COLO829 (cell line): ENCODE measurements around the gene B4GALT4.
"Not testable (repeated sequence)": the region's sequence is repeated elsewhere in the genome, so short reads cannot be mapped to it uniquely, and the experiment has no call there.

Experiments used
- DNase-seq: peaks from one replicate; pipeline ENCODE4 v3.0.0; 2012; ENCODE audit warnings: low spot score

Gene B4GALT4, protein sequence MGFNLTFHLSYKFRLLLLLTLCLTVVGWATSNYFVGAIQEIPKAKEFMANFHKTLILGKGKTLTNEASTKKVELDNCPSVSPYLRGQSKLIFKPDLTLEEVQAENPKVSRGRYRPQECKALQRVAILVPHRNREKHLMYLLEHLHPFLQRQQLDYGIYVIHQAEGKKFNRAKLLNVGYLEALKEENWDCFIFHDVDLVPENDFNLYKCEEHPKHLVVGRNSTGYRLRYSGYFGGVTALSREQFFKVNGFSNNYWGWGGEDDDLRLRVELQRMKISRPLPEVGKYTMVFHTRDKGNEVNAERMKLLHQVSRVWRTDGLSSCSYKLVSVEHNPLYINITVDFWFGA

DNA sequence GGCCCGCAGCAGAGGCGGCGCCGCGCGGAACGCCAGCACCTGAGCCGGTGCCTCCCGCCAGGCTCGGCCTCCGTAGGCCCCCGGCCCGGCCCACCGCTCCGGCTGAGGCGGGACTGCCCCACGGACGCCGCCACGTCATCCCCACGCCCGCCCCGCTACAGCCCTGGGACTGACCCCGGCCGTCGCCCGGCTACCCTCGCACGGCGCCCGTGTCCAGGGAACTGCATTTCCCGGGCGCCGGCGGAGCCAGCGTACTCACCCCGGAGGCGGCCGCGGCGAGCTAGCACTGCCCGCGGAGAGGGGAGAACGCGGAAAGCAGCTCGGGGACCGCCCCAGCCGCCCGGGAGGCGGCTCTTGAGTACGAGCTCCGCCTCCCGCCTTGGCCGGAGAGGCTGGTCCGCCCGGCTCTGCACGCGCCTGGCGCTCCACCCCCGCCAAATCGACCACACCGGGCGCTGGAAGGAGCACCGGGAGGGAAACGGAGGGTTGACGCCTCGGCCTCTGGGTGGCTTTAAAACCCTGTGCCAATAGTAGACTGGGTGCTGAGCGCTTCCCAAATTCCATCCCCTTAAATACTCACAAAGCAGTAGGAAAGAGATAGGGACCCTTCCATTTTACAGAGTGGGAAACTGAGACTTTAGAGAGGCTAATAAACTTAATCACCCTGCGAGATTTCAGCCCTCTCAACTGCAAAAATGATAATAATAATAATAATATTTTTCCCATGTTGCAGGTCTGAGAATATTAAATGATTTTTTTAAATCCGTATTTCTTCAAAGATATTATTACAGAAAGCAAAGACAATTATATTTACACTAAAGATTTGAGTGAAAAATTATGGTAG, at the start of gene B4GALT4:
B4GALT4 (minus strand) TSS at position 288 of the 844 bp plus-strand sequence. CDS start 10,779 bp downstream, outside the sequence.
- peak; percentile 68 for DNase-seq

DNA sequence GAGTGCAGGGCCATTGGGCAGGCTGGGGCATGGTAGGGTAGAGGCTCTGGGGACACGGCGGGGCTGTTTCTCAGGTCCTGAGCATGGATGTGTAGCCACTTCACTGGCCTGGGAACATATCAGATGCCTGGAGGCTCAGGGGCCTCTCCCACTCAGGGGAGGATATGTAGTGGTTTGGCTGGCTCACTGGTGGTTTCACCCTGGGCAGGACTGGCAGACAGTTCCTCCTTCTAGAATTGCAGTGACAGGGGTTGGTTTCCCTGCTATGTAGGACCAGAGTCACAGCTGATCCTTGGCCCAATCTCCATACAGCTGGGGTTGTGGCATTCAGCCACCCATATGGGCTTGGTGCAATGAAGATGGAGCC, 48.7 kb upstream of the B4GALT4 start:
- DNase-seq = no peak

DNA sequence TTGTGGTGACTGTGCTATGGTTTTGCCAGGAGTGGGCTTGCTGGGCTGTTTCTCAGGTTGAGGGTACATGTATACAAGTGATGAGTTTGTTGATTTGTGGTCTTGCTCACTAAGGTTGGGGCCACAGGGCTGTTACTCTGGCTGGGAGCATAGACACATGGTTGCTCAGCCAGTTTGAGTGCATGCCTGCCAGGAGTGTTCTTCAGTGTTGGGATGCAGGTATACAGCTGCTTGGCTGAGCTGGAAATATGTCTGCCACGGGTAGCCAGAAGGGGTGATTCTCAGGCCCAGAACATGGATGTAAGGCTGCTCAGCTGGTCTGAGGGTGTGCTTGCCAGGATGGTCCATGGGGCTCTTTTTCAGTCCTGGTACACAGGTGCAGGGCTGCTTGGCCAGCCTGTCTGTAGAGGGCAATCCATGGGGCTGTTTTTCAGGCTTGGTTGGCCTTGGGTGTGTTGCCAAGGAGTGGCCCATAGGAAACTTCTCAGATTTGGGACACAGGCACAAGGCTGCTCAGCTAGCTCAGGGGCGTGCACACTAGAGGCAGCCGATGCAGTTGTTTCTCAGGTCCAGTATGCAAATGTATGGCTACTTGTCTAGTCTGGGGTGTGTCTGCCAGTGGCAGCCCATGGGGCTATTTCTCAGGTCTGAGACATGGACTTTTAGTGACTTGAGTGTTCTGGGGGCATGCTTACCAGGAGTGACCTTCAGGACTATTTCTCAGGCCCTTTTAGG, 48.2 kb upstream of the B4GALT4 start:
- DNase-seq = no peak

DNA sequence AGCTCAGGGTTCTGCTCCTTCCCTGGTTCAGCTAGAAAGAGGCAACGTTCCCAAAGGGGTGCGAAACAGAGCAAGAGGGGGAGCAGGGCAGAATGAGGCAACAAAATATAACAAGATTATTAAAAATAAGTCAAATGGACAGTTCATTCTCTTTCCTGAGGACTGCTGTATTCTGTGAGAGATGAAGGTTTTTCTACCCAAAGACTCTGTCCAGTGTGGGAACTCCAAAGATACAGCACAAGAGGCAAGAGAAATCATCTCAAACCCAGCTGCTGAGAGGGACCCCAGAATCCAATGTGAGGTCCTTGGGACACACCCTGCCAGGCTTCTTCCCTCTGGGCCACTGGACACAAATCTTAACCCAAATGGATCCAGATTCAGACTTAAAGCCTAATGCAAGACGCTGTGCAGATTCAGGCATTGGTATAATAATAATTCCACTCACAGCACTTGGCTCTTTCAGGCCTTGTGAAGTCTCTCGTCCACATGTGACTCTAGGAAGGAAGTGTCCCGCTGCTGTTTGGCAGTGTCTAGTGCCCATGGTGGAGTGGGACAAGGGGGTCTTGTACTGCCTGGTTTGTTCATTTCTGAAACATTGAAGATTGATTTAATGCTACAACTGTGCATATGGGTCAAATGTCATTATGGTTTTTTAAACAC, 39.0 kb upstream of the B4GALT4 start:
- DNase-seq = no peak

DNA sequence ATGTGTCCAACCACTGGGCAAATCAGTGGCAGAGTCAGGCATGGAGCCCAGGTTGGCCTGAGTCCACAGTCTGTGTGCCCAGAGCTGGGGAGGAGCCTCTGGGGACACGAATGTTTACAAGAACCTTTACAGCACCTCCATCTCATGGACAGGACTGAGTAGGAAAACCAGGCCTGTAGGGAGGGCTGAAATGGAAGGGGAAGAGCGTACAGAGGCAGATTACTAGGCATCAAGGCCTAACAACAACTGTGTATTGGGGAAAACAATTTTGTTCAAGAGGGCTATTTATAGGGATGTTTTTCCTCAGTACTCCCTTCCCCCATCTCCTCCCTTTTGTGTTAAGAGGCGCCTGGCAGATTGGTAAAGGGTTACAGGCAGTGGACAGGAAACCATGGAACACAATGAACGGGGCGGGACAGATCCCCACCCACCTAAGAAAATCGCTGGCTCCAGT, 38.5 kb upstream of the B4GALT4 start:
- no peak for DNase-seq

DNA sequence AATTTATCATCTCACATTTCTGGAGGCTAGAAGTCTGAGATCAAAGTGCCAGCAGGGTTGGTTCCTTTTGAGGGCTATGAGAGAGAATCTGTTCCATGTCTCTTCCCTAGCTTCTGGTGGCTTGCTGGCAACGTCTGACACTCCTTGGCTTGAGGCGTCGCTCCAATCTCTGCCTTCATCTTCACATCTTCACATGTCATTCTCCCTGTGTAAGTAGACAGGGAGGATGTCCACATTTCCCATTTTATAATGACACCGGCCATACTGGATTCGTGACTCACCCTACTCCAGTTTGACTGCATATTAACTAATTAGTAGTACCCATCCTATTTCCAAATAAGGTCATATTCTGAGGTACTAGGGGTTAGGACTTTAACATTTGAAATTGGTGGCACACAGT, 36.0 kb upstream of the B4GALT4 start:
- no peak for DNase-seq

DNA sequence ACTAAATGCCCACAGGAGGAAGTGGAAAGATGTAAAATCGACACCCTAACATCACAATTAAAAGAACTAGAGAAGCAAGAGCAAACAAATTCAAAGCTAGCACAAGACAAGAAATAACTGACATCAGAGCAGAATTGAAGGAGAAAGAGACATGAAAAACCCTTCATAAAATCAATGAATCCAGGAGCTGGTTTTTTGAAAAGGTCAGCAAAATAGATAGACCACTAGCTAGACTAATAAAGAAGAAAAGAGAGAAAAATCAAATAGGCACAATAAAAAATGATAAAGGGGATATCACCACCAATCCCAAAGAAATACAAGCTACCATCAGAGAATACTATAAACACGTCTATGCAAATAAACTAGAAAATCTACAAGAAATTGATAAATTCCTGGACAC, 29.5 kb upstream of the B4GALT4 start:
- not testable (repeated sequence) for DNase-seq

DNA sequence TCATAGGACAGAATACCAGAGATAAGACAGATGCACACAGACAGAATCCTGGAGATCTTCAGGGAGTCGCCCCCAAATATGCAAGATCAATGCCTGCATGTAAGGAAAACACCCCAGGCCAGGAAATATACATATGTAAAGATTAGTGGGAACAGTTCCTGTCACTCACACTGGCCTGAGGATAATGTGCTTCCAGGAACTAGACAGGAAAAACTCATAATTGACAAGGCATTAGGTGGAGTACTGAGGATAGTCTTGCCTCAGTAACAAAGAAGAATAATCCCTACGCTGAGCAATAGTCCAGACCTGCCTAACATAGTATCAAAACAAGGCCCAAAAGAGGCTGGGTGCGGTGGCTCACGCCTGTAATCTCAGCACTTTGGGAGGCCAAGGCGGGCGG, 20.4 kb upstream of the B4GALT4 start:
- no peak for DNase-seq

DNA sequence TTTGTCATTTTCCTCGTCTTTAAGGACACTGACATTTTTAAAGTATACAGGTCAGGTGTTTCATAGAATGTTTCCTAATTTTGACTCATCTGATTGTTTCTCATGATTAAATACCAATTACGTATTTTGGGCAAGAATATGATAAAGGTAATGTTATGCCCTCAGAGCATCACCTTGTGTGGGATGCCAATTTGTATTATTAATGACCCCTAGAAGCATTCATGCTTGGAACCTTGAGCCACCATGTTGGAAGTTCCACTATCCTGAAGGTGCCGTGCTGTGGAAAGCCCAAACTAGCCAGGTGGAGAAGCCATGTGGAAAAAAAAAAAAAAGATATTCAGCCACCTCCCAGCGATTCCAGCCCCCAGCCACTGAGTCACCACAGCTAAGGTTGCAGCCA, 19.1 kb upstream of the B4GALT4 start:
- no peak for DNase-seq

DNA sequence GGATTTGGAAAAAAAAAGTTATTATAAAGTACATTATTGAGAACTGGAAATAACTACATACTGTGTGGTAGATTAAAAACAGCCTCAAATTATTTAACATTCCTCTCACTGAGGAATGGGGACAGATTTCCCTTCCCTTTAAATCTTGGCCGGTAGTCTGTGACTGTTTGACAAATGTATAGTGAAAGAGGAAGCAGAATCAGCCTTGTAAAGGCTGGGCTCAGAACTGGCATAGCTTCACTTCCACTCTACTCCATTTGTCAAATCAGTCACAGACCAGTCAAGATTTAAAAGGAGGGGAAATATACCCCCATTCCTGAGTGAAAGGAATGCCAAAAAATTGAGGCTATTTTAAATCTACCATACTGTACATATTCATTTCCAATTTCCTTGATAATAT, 18.2 kb upstream of the B4GALT4 start:
- DNase-seq = no peak

DNA sequence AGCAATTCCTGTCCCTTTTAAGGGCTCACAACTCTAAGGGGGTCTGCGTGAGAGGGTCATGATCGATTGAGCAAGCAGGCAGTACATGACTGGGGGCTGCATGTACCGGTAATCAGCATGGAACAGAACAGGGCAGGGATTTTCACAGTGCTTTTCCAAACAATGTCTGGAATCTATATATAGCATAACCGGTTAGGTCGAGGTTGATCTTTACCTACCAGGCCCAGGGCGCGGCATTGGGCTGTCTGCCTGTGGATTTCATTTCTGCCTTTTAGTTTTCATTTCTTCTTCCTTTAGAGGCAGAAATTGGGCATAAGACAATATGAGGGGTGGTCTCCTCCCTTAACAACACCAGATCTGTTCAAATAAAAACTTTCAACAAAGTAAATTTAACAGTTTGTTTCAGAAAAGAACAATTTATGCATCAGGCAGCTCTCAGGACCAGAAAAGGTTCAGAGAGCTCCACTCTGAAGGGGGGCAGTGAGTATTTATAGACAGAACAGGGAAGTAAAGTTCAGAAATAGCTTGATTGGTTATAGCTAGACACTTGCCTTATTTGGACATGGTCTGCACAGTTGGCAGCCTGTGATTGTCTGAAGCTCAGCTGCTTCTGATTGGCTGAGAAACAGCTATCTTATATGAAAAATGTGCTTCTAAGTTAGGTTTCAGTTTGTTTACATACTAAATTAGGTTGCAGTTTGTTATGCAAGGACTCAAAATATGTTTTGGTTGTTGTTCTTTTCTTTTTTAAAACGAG, 17.2 kb upstream of the B4GALT4 start:
- no peak for DNase-seq

DNA sequence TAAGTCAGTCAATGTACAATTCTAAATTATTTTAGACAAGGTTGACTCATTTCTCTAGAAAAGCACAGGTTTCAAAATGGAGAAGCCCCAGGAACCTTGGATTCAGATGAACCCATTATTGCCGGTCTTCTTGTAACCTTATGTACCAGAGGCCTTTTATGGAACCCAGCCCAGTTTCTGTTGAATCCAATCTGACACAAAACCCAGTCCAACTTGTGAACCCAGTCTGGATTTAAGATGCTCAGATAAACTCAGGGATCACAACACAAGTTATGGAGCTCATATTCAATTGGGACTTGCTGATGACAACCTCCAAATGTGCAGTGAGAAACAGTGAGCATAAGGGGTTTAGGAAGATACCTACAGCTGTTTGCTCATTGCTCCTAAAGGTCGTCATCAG, 16.4 kb upstream of the B4GALT4 start:
- DNase-seq = no peak

DNA sequence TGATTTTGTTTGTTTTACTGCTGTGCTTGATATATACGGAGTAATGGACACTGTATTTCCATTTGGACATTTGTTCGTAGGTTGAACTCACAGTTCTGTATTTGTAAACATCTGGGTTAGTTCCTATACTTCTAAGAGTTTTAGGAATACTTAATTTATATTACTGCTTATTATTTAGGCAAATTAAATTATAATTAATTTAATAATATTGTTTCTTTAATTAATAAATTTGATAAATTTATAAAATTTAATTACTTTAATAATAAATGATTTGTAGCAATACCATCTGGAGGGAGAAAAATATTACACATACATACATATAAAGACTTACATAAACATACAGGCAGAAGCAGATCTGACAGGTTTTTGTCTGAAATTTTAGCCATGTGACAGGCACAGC, 14.5 kb upstream of the B4GALT4 start:
- no peak for DNase-seq

DNA sequence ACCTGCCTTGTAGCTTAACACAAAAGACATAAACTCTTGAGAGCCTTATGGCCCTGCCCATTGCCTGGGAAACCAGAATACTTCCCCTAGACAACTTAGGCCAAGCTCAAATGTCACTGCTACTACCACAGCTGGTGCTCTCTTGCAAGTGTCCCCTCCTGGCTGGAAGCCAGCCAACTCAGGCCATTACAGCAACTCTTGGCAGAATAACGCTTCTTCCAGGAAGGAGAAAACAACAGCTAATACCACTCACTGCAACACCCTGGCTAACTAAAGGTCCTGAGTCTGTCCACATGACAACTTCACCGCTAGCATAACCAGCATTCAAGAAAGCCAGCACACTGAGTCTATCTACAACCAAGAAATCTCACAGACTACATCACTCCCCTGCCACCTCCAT, 5.1 kb upstream of the B4GALT4 start:
- no peak for DNase-seq

DNA sequence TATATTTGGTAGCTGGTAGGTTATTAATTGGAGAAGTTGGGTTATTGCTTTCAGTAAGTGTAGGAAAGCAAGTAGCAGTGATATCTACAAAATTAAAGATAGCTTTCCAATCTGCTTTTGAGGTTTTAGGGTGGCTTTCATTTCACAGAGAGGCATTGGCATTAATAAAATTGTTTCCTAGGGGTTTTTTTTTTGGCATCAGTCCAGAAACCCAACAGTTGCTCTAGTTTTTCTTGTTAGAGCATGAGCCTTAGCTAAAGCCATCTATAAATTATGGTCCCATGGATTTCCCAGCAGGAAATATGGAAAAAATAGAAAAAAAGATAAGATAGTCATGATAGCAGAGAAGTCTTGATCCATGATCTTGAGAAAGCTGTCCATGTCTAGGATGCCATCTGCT, 3.0 kb upstream of the B4GALT4 start:
- DNase-seq = no peak

DNA sequence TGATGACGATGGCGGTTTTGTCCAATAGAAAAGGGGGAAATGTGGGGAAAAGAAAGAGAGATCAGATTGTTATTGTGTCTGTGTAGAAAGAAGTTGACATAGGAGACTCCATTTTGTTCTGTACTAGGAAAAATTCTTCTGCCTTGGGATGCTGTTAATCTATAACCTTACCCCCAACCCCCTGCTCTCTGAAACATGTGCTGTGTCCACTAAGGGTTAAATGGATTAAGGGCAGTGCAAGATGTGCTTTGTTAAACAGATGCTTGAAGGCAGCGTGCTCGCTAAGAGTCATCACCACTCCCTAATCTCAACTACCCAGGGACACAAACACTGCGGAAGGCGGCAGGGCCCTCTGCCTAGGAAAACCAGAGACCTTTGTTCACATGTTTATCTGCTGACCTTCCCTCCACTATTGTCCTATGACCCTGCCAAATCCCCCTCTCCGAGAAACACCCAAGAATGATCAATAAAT, 2.4 kb upstream of the B4GALT4 start:
- DNase-seq = not testable (repeated sequence)

DNA sequence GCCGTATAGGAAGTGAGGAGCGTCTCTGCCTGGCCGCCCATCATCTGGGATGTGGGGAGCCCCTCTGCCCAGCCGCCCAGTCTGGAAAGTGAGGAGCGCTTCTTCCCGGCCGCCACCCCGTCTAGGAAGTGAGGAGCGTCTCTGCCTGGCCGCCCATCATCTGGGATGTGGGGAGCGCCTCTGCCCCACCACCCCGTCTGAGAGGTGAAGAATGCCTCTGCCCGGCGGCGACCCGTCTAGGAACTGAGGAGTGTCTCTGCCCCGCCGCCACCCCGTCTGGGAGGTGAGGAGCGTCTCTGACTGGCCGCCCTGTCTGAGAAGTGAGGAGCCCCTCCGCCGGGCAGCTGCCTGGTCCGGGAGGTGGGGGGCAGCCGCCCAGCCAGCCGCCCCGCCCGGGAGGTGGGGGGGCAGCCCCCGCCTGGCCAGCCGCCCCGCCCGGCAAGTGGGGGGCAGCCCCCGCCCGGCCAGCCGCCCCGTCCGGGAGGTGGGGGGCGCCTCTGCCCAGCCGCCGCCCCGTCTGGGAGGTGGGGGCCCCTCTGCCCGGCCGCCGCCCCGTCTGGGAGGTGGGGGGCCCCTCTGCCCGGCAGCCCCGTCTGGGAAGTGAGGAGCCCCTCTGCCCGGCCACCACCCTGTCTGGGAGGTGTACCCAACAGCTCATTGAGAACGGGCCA, 1.8 kb upstream of the B4GALT4 start:
- DNase-seq = not testable (repeated sequence)

DNA sequence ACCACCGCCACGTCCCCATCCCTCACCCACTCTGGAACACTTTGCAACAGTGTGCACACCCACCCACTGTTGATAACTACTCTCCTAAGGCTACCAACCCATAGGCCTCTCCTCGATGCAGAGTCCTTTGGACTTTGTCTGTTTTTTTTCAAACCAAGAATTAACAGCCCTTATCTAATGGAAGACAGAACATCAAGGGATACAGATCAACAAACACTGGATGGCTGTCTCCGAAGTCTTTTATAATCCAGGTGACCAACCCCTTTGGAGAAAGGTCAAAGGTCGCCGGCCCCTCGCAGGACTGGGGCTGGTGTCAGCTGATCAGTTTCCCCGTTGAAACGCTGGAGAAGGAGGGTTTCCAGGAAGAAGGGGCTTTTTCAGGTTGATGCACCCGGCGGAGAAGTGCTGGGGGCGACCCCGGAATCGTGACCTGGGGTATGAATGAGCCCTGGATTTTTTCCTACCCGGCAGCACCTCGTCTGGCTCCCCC, 532 bp downstream of the B4GALT4 start:
- DNase-seq = no peak

DNA sequence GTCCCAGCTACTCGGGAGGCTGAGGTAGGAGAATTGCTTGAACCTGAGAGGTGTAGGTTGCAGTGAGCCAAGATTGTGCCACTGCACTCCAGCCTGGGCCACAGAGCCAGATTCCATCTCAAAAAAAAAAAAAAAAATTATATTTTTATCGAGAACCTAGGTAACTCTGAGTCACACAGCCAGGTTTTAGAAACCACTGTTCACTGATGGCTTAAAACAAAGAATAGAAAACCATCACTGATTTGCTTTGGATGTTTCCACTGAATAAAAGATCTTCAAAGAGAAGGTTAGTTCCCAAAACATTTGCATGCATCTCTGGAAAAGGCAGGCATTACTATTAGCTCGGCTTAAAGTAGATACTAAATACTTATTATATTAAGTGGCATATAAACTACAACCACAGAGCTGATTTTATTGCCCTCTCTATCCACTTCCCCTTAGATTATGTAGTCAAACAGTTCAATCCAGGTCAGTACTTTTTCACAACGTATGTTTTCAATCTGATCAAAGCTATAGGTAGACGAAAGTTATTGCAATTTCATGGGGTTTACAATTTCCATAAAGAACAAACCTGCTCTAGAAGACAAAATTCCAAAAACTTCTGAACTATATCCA, 1.4 kb downstream of the B4GALT4 start:
- DNase-seq = no peak

DNA sequence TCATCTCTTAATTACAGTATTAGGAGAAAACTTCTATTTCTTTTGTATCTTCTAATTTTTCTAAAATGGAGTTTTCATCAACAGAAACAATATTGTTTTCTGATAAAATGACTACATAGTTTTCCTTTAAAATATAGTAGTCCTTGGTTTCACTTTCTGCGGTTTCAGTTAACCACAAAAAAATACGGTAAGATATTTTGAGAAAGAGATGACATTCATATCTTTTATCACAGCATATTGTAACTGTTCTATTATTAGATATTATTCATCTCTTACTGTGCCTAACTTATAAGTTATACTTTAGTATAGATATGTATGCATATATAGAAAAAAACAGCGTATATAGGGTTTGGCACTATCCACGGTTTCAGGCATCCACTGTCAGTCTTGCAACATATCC, 2.3 kb downstream of the B4GALT4 start:
- DNase-seq = no peak
